ENCODE data around the gene UBE2D1.

UBE2D1 gene

GRCh38 chr10:58336242-58336641 is 1.4 kb downstream of the UBE2D1 start:
- no peak for TF ChIP-seq CTCF (conservative IDR thresholded peaks at IDR 0.05; ENCODE audit: low read depth, low read length)
- no peak for DNase-seq (ENCODE audit: low read depth)
- H3K4me3 ChIP-seq (ENCODE audit: low read length), result peak overlapping the region; percentile 84

- no peak for TF ChIP-seq CTCF (conservative IDR thresholded peaks at IDR 0.05; ENCODE audit: low read depth, low read length)
- no peak for DNase-seq (ENCODE audit: low read depth)
- H3K4me3 ChIP-seq (ENCODE audit: low read length), result no peak overlapping the region
Measured at GRCh38 chr10:58341422-58341821, 6.6 kb downstream of the UBE2D1 start.

GRCh38 chr10:58341947-58342346 is 7.1 kb downstream of the UBE2D1 start:
- no peak for TF ChIP-seq CTCF (conservative IDR thresholded peaks at IDR 0.05; ENCODE audit: low read depth, low read length)
- H3K4me3 ChIP-seq (ENCODE audit: low read length), result no peak overlapping the region

GRCh38 chr10:58347967-58348366 is 13.2 kb downstream of the UBE2D1 start:
- TF ChIP-seq CTCF (conservative IDR thresholded peaks at IDR 0.05; ENCODE audit: low read depth, low read length), result no peak
- H3K4me3 ChIP-seq (ENCODE audit: low read length), result no peak overlapping the region
- no peak for DNase-seq (ENCODE audit: low read depth)

More at GRCh38 chr10:58341947-58342346, 7.1 kb downstream of the UBE2D1 start:
- no peak for DNase-seq (ENCODE audit: low read depth)

GRCh38 chr10:58348571-58349033 is 13.8 kb downstream of the UBE2D1 start:
- DNase-seq (ENCODE audit: low read depth), result no peak
- no peak overlapping the region for H3K4me3 ChIP-seq (ENCODE audit: low read length)
- no peak for TF ChIP-seq CTCF (conservative IDR thresholded peaks at IDR 0.05; ENCODE audit: low read depth, low read length)

- DNase-seq (ENCODE audit: low read depth), result no peak
- no peak for TF ChIP-seq CTCF (conservative IDR thresholded peaks at IDR 0.05; ENCODE audit: low read depth, low read length)
- no peak overlapping the region for H3K4me3 ChIP-seq (ENCODE audit: low read length)
Measured at GRCh38 chr10:58350023-58350422, 15.2 kb downstream of the UBE2D1 start.

GRCh38 chr10:58350619-58351323 is 16.0 kb downstream of the UBE2D1 start:
- no peak for DNase-seq (ENCODE audit: low read depth)
- H3K4me3 ChIP-seq (ENCODE audit: low read length), result no peak overlapping the region
- no peak for TF ChIP-seq CTCF (conservative IDR thresholded peaks at IDR 0.05; ENCODE audit: low read depth, low read length)

All from retinal pigment epithelial cell (primary cell).